Measurements from ENCODE around the gene TET2. TPM values are rescaled to one million over a fixed set of nuclear protein-coding genes. Genes with fewer than 3 reads are reported as not detected.

The TET2 gene
- total RNA-seq, 1 experiment from 2014 or later: 22.8 TPM

GRCh38 chr4:105305019-105305836, 158.6 kb downstream of the TET2 start:
- TF ChIP-seq EZH2 (IDR thresholded peaks at IDR 0.05; ENCODE audit: borderline replicate concordance, low read depth, low read length, poor library complexity, severe bottlenecking): no peak
- TF ChIP-seq CTCF (conservative IDR thresholded peaks at IDR 0.05; ENCODE audit: low read depth, low read length): no peak
- Histone ChIP-seq H3K9me3 (ENCODE audit: low read depth, low read length, poor library complexity, severe bottlenecking) (peaks cover 7% of the 10 kb centered on the region), H3K36me3 (ENCODE audit: insufficient read depth, low read length, poor library complexity, severe bottlenecking) (no peaks in the 10 kb centered on the region), H3K27ac (ENCODE audit: low read depth, low read length, poor library complexity, severe bottlenecking) (no peak overlapping the region), H3K27me3 (replicated peaks; ENCODE audit: insufficient read depth, low read depth, low read length, poor library complexity) (no peaks in the 10 kb centered on the region), H3K4me1 (ENCODE audit: insufficient read depth, low read length, poor library complexity, severe bottlenecking) (no peaks in the 10 kb centered on the region), H3K4me3 (ENCODE audit: low read depth, low read length, poor library complexity, severe bottlenecking) (no peak overlapping the region)
- POLR2A ChIA-PET (ENCODE audit: low non-redundant PET): no interaction called here
- DNase-seq (ENCODE audit: low spot score): no peak
- intact Hi-C loops (cut with micrococcal nuclease; ENCODE audit: unreplicated experiment): no loop called here
- no TSS peak for BruUV-seq (replicated peaks)
- CTCF ChIA-PET: interaction anchor here (0.6 kb wide), 1 partner anchor 403 kb away, joined by 4 read pairs; the partner anchor contains the start of gene INTS12

- no peaks in the 10 kb centered on the region for H3K36me3 ChIP-seq (ENCODE audit: insufficient read depth, low read length, poor library complexity, severe bottlenecking)
- H3K4me1 ChIP-seq (ENCODE audit: insufficient read depth, low read length, poor library complexity, severe bottlenecking): no peaks in the 10 kb centered on the region
- DNase-seq (ENCODE audit: low spot score): peak; percentile 7
- no peak for TF ChIP-seq CTCF (conservative IDR thresholded peaks at IDR 0.05; ENCODE audit: low read depth, low read length)
- TF ChIP-seq EZH2 (IDR thresholded peaks at IDR 0.05; ENCODE audit: borderline replicate concordance, low read depth, low read length, poor library complexity, severe bottlenecking): no peak
- intact Hi-C loops (cut with micrococcal nuclease; ENCODE audit: unreplicated experiment): no loop called here
- no TSS peak for BruUV-seq (replicated peaks)
- POLR2A ChIA-PET (ENCODE audit: low non-redundant PET): no interaction called here
- H3K4me3 ChIP-seq (ENCODE audit: low read depth, low read length, poor library complexity, severe bottlenecking): no peak overlapping the region
- CTCF ChIA-PET: no interaction called here
- no peak overlapping the region for H3K27ac ChIP-seq (ENCODE audit: low read depth, low read length, poor library complexity, severe bottlenecking)
- no peaks in the 10 kb centered on the region for H3K27me3 ChIP-seq (replicated peaks; ENCODE audit: insufficient read depth, low read depth, low read length, poor library complexity)
- peaks cover 7% of the 10 kb centered on the region for H3K9me3 ChIP-seq (ENCODE audit: low read depth, low read length, poor library complexity, severe bottlenecking)
These were observed 159.6 kb downstream of the TET2 start for GRCh38 chr4:105306158-105306781.

- ChIA-PET POLR2A (ENCODE audit: low non-redundant PET) (no interaction called here), CTCF (no interaction called here)
- BruUV-seq (replicated peaks): no TSS peak
- no peaks in the 10 kb centered on the region for H3K36me3 ChIP-seq (ENCODE audit: insufficient read depth, low read length, poor library complexity, severe bottlenecking)
- H3K27me3 ChIP-seq (replicated peaks; ENCODE audit: insufficient read depth, low read depth, low read length, poor library complexity): no peaks in the 10 kb centered on the region
- no peaks in the 10 kb centered on the region for H3K4me1 ChIP-seq (ENCODE audit: insufficient read depth, low read length, poor library complexity, severe bottlenecking)
- H3K4me3 ChIP-seq (ENCODE audit: low read depth, low read length, poor library complexity, severe bottlenecking): no peak overlapping the region
- H3K27ac ChIP-seq (ENCODE audit: low read depth, low read length, poor library complexity, severe bottlenecking): no peak overlapping the region
- TF ChIP-seq EZH2 (IDR thresholded peaks at IDR 0.05; ENCODE audit: borderline replicate concordance, low read depth, low read length, poor library complexity, severe bottlenecking): no peak
- TF ChIP-seq CTCF (conservative IDR thresholded peaks at IDR 0.05; ENCODE audit: low read depth, low read length): no peak
- H3K9me3 ChIP-seq (ENCODE audit: low read depth, low read length, poor library complexity, severe bottlenecking): peaks cover 7% of the 10 kb centered on the region
- intact Hi-C loops (cut with micrococcal nuclease; ENCODE audit: unreplicated experiment): no loop called here
- no peak for DNase-seq (ENCODE audit: low spot score)
These were observed 160.1 kb downstream of the TET2 start for GRCh38 chr4:105306820-105307219.

All from A673 (cell line).